GM21526 (cell line): ENCODE data around the gene ZIC1.

Experiments
- ATAC-seq: cut with Tn5 transposase; IDR thresholded peaks from one replicate; pipeline ENCODE4 v1.9.1; 2021; ENCODE audit warnings: moderate library complexity; ENCODE audit not compliant: unreplicated experiment, low FRiP score

Gene ZIC1

GRCh38 chr3:147379651-147380050 is 29.5 kb upstream of the ZIC1 start:
- no peak for ATAC-seq

GRCh38 chr3:147380387-147380951 is 28.7 kb upstream of the ZIC1 start:
- no peak for ATAC-seq

GRCh38 chr3:147380977-147381376 is 28.2 kb upstream of the ZIC1 start:
- ATAC-seq, result no peak

GRCh38 chr3:147381596-147381995 is 27.6 kb upstream of the ZIC1 start:
- no peak for ATAC-seq

GRCh38 chr3:147383617-147384016 is 25.5 kb upstream of the ZIC1 start:
- ATAC-seq, result no peak

- ATAC-seq, result no peak
Measured at GRCh38 chr3:147384210-147385058, 24.7 kb upstream of the ZIC1 start.

GRCh38 chr3:147385059-147386012 is 23.8 kb upstream of the ZIC1 start:
- ATAC-seq, result no peak

GRCh38 chr3:147387291-147387884 is 21.8 kb upstream of the ZIC1 start:
- no peak for ATAC-seq

GRCh38 chr3:147387885-147388699 is 21.1 kb upstream of the ZIC1 start:
- ATAC-seq, result no peak

GRCh38 chr3:147388700-147389580 is 20.2 kb upstream of the ZIC1 start:
- no peak for ATAC-seq

- ATAC-seq, result no peak
Measured at GRCh38 chr3:147389717-147390116, 19.4 kb upstream of the ZIC1 start.

- ATAC-seq, result no peak
Measured at GRCh38 chr3:147390589-147391569, 18.3 kb upstream of the ZIC1 start.

- no peak for ATAC-seq
Measured at GRCh38 chr3:147391781-147392624, 17.2 kb upstream of the ZIC1 start.

- no peak for ATAC-seq
Measured at GRCh38 chr3:147392625-147392946, 16.6 kb upstream of the ZIC1 start.

- ATAC-seq, result no peak
Measured at GRCh38 chr3:147393261-147393942, 15.8 kb upstream of the ZIC1 start.
